OCI-LY3 (cell line): Measurements from ENCODE around the gene S100A7.

ENCODE experiments used
- EZH2phosphoT487 ChIP-seq: fragments of 200-600 bp; shearing (Covaris generic); IDR thresholded peaks from 2 replicates; pipeline ENCODE4 v1.6.1; 2018; ENCODE audit warnings: antibody characterized with exemption, mixed run types, low read depth
- TF ChIP-seq, protein P1 (sequence below): fragments of 200-600, 300-600 bp; sonication (generic); IDR thresholded peaks from 2 replicates; pipeline ENCODE4 v1.5.1; 2014; ENCODE audit warnings: antibody characterized with exemption, low read length, low read depth

DNA sequence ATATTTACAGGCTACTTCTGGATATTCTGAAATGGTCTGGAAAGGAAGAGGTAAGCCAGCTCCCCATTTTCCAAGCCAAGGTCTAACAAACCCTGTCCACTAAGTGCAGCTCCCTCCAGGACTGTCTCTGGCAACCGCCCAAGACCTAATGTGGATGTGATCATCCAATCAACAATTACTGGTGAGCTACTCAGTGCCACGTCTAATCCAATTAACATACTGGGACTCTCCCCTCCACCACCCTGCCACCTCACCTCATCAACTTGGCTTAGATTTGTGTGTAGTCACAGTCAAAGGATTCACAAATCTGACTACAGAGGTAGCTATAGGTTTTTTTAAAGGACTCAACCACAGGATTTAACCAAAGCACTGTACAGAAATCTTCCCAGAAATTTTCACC lies 25.4 kb upstream of the S100A7 start:
- TF ChIP-seq, protein P1, sequence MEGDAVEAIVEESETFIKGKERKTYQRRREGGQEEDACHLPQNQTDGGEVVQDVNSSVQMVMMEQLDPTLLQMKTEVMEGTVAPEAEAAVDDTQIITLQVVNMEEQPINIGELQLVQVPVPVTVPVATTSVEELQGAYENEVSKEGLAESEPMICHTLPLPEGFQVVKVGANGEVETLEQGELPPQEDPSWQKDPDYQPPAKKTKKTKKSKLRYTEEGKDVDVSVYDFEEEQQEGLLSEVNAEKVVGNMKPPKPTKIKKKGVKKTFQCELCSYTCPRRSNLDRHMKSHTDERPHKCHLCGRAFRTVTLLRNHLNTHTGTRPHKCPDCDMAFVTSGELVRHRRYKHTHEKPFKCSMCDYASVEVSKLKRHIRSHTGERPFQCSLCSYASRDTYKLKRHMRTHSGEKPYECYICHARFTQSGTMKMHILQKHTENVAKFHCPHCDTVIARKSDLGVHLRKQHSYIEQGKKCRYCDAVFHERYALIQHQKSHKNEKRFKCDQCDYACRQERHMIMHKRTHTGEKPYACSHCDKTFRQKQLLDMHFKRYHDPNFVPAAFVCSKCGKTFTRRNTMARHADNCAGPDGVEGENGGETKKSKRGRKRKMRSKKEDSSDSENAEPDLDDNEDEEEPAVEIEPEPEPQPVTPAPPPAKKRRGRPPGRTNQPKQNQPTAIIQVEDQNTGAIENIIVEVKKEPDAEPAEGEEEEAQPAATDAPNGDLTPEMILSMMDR: no peak
- TF ChIP-seq EZH2phosphoT487: no peak
